COLO829 (cell line): ENCODE measurements around the gene CUTA.

Experiments
- DNase-seq: peaks from one replicate; pipeline ENCODE4 v3.0.0; 2012; ENCODE audit warnings: low spot score

Gene CUTA, protein sequence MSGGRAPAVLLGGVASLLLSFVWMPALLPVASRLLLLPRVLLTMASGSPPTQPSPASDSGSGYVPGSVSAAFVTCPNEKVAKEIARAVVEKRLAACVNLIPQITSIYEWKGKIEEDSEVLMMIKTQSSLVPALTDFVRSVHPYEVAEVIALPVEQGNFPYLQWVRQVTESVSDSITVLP

DNA sequence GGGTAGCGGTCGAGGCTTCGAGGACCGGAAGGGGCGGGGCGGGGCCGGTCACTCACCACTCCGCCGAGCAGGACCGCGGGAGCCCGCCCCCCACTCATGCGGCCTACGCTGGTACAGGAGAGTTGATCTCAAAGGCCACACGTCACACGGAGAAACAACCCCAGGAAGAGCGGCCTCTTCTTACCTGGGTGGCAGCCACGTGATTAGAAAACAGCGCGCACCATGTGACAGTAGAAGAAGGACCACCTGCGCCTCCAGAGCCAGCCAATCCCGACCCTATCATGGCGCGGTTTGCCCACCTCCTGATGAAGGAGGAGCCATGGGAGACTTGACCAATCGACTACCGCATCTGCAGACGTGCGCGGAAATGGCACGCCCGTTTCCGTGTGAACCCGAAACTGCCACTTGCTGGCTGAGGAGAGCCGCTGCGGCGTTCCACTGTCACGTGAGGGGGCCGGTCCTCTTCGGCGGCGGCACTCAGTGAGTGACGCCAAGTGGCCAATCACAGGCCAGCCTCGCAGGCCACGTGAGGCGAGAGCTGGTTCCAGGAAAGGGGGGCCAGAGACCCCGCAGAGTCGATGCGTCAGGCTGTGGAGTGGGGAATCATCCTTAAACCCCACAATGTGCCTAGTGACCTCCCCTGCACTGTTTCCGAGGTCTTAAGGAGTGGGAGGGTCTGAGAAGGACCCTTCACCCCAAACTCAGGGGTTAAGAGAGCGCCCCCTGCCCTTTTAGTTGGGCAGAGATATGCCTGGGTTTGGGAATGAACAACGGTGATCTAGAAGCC is at the start of gene CUTA:
TSS of gene CUTA (minus strand) at position 205 of the 787 bp plus-strand sequence. CDS start at position 98, 107 bp downstream.
- DNase-seq = peak; percentile 99

GRCh38 chr6:33467091-33467490 is 49.2 kb upstream of the CUTA start:
- no peak for DNase-seq

DNA sequence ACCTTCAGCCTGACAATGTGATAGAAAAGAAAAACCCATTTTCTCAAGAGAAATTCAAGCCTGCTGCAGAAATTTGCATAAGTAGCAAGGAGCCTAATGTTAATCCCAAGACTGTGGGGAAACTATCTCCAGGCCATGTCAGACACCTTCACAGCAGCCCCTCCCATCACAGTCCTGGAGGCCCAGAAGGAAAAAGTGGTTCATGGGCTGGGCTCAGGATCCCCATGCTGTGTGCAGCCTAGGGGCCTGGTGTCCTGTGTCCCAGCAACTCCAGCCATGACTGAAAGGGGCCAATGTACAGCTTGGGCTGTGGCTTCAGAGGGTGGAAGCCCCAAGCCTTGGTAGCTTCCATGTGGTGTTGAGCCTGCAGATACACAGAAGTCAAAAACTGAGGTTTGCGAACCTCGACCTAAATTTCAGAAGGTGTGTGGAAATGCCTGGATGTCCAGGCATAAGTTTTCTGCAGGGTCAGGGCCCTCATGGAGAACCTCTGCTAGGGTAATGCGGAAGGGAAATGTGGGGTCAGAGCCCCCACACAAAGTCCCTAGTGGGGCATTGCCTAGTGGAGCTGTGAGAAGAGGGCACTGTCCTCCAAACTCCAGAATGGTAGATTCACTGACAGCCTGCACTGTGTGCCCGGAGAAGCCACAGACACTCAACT is 48.3 kb upstream of the CUTA start:
- DNase-seq = no peak

DNA sequence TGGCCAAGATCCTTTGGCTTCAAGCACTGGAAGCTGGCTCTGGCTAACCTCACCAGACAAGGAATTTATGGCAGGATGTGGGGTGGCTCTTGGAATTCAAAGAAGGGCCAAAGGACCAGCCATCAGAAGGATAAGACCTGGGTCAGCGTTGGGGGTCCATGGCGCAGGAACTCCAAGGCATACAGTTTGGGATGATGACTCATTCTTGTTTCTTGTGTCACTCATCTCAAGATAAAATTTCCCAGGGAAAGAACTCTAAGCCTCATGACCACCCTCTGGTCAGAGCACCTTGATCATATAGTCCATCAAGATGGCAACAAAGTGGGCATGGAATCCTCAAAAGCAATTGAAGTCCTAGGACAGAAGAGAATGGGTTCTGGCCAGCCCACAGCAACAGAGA is 41.3 kb upstream of the CUTA start:
- no peak for DNase-seq

DNA sequence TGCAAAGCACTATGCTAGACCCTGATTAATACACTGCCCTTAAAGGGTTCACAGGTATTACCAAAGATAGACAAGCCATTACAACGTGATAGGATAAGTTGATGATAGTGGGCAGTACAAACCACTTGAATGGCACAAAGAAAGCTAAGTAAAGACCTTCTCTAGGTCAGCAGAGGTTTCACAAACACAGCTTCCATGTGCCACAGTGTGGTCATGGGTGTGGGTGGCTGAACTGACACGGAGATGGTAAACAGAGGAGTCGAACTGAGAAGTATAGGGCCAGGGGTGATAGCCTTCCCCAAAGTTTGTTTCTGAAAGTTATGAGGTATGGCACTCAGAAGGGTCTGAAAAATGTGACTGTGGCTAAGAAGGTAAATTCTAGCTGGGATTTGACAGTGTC is 40.8 kb upstream of the CUTA start:
- no peak for DNase-seq

DNA sequence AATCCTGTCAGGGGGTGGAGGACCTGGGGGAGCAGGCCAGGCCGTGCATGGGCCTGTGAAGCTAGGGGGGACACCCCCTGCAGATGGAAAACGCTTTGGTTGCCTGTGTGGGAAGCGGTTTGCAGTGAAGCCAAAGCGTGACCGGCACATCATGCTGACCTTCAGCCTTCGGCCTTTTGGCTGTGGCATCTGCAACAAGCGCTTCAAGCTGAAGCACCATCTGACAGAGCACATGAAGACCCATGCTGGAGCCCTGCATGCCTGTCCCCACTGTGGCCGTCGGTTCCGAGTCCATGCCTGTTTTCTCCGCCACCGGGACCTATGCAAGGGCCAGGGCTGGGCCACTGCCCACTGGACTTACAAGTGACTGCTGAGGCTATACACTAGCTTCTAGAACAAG is 38.2 kb upstream of the CUTA start:
- DNase-seq = no peak

DNA sequence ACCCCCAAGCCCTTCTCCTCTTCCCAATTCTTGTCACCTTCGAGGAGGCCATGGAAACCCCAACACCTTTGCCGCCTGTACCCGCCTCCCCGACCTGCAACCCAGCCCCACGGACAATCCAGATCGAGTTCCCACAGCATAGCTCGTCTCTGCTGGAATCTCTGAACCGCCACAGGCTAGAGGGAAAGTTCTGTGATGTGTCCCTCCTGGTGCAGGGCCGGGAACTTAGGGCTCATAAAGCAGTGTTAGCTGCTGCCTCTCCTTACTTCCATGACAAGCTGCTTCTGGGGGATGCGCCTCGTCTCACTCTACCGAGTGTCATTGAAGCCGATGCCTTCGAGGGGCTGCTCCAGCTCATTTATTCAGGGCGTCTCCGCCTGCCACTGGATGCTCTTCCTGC is 37.1 kb upstream of the CUTA start:
- no peak for DNase-seq

DNA sequence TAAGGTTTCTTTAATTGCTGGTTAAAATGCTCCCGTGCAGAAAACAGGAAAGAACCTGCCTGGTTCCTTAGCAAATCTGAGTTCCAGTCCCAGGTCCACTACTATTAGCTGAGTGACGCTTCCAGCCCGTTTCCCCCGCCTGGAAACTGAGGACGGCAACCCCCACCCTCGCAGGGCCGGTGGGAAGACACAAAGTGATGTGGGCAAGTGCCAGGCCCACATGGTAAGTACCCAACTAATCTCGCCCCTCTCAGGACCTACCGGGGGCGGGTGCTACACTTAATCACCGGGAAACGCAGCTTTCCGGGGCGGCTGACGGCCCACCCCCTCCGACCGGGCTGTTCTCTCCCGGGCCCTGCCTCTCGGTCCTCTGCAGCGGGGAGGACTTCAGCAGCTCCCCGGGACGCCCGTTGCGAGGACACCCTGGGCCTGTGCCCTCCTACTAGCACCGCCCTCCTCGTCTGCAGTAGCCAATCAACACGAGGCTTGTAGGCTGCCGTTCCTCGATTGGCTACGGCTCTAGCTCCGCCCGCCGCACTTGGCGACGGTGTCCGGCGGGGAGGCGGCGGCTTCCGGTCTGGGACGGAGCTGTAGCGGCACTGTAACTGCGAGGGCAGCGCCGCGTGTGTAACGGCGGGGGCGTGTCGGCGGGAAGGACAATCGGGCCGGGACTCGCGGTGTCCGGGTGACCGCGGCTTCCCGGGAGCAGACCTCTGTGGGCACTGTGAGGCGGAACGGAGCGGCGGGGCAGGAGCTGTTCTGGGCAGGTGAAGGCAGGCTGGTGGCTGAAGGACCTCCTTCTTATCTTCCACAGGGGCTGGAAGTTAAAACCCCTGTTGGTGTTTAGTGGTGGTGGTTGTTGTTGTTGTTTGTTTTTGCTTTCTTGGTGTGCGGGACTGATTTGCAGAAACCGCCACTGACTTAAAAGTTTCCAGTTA is 36.4 kb upstream of the CUTA start, which contains the start of gene ZBTB9:
TSS of gene ZBTB9 (plus strand) at position 568 of the 938 bp plus-strand sequence. CDS start 525 bp downstream, outside the sequence.
- DNase-seq = peak; percentile 98

DNA sequence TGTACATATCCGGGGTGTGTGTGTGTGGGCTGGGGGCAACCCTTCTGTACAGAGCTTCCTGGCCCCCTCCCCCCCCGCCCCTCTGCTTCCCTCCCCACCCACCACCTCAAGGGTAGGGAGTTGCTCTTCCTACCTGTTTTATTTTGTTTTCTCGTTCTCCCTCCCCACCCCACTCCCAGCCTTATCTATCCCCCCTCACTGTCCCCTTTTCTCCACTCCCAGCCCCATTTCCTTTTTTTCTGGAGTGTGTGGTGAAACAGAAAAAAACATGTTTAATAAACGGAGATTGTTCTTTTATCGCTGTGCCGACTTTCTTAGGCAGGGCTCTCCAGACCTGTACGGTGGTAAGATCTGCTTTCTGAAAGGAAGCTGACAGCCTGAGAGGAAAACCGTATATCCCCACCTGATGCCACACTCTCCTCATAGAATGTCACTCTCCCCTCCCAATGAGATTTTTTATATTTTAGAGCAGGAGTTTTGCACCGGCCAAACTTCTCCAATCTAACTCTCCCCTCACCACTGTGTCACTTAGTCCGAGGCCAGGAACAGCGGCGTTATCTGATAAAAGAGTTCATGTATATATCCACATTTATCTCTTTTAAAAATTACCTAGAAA is 35.6 kb upstream of the CUTA start:
- DNase-seq = no peak

DNA sequence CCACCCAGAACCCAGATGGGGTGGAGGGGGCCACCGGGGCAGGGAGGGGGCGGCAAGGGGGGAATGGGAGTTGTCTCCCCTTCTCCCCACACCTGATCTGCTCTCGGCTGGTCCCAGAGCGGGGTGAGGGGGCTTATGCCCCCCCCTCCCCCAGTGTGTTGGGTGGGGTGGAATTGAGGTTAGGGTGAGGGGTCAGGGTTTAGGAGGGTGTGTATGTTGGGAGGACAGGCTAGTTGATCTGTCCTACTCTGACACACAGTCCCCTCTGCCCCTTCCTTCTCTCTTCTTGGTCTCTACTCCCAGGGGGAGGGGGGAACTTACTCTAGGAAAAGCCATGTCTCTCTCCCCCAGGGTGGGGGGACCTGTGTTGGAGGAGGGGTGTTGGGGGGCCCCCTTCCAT is 34.6 kb upstream of the CUTA start:
- DNase-seq = no peak

DNA sequence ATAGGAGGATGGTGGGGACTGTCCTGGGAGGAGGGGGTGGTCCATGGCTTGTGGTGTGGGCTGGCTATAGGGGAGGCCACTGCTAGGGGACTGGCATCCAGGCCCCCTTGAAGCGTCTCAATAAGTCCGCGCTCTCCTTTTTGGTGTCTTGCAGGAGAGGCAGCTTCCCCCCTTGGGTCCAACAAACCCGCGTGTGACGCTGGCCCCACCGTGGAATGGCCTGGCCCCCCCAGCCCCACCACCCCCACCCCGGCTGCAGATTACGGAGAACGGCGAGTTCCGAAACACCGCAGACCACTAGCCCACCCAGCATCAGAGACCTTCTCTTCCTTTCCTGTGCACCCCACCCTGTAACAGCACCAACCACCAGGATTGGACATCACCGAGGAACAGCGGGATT is 33.7 kb upstream of the CUTA start:
- no peak for DNase-seq

DNA sequence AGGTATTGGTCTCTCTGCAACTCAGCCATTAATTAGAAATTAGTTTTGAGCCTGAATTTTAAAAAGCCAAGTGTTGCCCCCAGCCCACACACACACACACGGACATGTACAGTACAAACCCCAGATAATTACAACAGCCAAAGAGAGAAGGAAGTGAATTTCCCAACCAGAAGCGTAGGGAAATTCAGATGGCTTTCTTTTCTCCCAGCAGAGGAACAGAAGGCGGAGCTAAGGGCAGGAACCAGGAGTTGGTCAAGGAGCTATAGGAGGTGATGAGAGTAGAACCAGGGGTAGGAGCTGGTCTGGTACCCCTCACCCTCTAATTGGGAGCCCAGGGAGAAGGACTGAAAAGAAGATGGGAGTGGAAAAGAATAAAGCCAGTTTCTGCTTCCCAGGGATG is 32.5 kb upstream of the CUTA start:
- no peak for DNase-seq

DNA sequence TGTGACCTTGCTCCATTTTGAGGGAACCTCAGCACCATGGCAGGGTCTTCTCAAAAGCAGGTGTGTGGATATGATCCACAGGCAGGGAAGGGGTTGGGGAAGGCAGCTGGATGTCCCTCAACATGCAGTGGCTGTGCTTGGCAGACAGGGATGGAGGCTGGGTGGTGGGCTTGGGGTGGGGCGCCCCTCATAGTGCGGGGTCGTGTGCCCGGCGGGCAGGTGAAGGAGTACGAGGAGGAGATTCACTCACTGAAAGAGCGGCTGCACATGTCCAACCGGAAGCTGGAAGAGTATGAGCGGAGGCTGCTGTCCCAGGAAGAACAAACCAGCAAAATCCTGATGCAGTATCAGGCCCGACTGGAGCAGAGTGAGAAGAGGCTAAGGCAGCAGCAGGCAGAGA is 28.4 kb upstream of the CUTA start:
- no peak for DNase-seq

GRCh38 chr6:33445119-33445603 is 27.3 kb upstream of the CUTA start:
- no peak for DNase-seq

- DNase-seq = no peak
Observed at GRCh38 chr6:33443619-33444504, 26.0 kb upstream of the CUTA start.

GRCh38 chr6:33443025-33443424 is 25.1 kb upstream of the CUTA start:
- DNase-seq = no peak

DNA sequence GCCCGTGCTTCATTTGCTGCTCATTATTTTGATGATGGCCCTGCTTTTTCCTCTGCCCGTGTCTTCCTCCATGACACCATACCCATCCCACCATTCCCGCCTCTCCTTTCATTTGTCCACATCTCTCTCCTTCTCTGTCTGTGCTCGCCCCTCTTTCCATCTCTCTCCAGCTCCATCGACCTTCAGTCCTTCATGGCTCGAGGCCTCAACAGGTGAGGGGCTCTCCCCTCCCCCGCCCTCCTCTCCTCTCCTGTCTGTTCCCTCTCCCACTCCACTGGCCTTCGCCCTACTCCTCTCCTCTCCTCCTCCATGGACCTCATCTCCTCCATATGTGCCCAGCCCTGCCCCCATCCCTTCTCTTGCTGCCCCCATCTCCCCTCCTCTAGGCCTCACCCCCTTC is 24.4 kb upstream of the CUTA start:
- no peak for DNase-seq

DNA sequence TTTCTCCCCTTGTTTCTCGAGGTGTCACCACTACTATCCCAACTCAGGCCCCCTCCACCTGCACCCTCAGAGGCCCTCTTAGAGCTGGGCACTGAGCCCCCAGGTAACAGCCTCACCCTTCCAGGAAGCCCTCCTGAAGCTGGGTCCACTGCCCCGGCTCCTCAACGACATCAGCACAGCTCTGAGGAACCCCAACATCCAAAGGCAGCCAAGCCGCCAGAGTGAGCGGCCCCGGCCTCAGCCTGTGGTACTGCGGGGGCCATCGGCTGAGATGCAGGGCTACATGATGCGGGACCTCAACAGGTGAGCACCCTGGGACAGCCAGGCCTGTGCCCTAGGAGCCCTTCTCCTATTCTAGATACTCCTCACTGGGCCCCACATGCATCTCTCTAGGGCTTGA is 23.6 kb upstream of the CUTA start:
- no peak for DNase-seq

GRCh38 chr6:33440649-33441309 is 22.9 kb upstream of the CUTA start:
- no peak for DNase-seq
